ENCODE data around the gene MROH9.

GRCh38 chr1:171084870-171085269 is 149.5 kb downstream of the MROH9 start:
- TF ChIP-seq CTCF (IDR thresholded peaks at IDR 0.05 in 2 of 3, conservative IDR thresholded peaks at IDR 0.05 in 1 of 3; ENCODE audit: borderline replicate concordance in 1 of 3, insufficient read depth in 1 of 3, low read depth in 2 of 3, low read length in 2 of 3), result no peak
- TF ChIP-seq FOSL1 (IDR thresholded peaks at IDR 0.05; ENCODE audit: low read depth), result no peak
- no peak for TF ChIP-seq EZH2 (IDR thresholded peaks at IDR 0.05)
- no peak for TF ChIP-seq ELF1 (IDR thresholded peaks at IDR 0.05; ENCODE audit: borderline replicate concordance, low read depth)
- no peak for TF ChIP-seq SRF (IDR thresholded peaks at IDR 0.05; ENCODE audit: low read depth)
- TF ChIP-seq TCF7L2 (IDR thresholded peaks at IDR 0.05; ENCODE audit: borderline replicate concordance, extremely low read depth, insufficient read depth, insufficient read length), result no peak
- TF ChIP-seq POLR2A (IDR thresholded peaks at IDR 0.05; ENCODE audit: borderline replicate concordance, extremely low read depth, insufficient read depth, insufficient read length), result no peak
- no peak for TF ChIP-seq ZNF274 (IDR thresholded peaks at IDR 0.05; ENCODE audit: low read depth, low read length)
- no peak for TF ChIP-seq ZFX (IDR thresholded peaks at IDR 0.05)
- no peak for TF ChIP-seq YY1 (IDR thresholded peaks at IDR 0.05; ENCODE audit: extremely low read depth, insufficient replicate concordance, low read depth, low read length)
- no peak for TF ChIP-seq REST (IDR thresholded peaks at IDR 0.05; ENCODE audit: low read depth)
- no peak for TF ChIP-seq JUND (IDR thresholded peaks at IDR 0.05)
- no peak for TF ChIP-seq SIN3A (IDR thresholded peaks at IDR 0.05; ENCODE audit: low read depth)

Measured in HCT116 (cell line).